HepG2 (cell line): ENCODE results near the gene XPO5. TPM values are rescaled to one million over a fixed set of nuclear protein-coding genes. Genes with fewer than 3 reads are reported as not detected.

Experiments
- ARHGAP35 ChIP-seq: sonication (generic); formaldehyde crosslinking; IDR thresholded peaks from 2 replicates; pipeline ENCODE4 v1.9.0; 2022; ENCODE audit warnings: mild to moderate bottlenecking, inconsistent platforms, moderate library complexity, missing genetic modification reagents, borderline replicate concordance
- FOXA3 ChIP-seq: IDR thresholded peaks from 2 replicates; pipeline ENCODE4 v1.6.1; 2016; ENCODE audit warnings: missing genetic modification reagents, missing compliant biosample characterization
- GATA4 ChIP-seq: sonication (generic); IDR thresholded peaks from 2 replicates; pipeline ENCODE4 v1.6.1; 2016; ENCODE audit warnings: antibody characterized with exemption, low read depth, borderline replicate concordance
- GPN1 ChIP-seq: sonication (generic); formaldehyde crosslinking; IDR thresholded peaks from 2 replicates; pipeline ENCODE4 v1.5.1; 2020; ENCODE audit warnings: missing genetic modification reagents, borderline replicate concordance
- HNRNPLL ChIP-seq: fragments of 200-400 bp; formaldehyde crosslinking; IDR thresholded peaks from 2 replicates; pipeline ENCODE4 v1.6.1; 2017; ENCODE audit warnings: mild to moderate bottlenecking, low read depth, low read length; ENCODE audit not compliant: poor library complexity, severe bottlenecking
- PCBP1 ChIP-seq: fragments of 200-400 bp; formaldehyde crosslinking; IDR thresholded peaks from 2 replicates; pipeline ENCODE4 v1.6.1; 2017; ENCODE audit warnings: mild to moderate bottlenecking, low read depth, low read length, borderline replicate concordance
- RCOR2 ChIP-seq: IDR thresholded peaks from 2 replicates; pipeline ENCODE4 v1.6.1; 2016; ENCODE audit warnings: missing biosample characterization, missing genetic modification reagents
- SATB2 ChIP-seq: sonication (generic); formaldehyde crosslinking; IDR thresholded peaks from 2 replicates; pipeline ENCODE4 v1.5.0; 2020; ENCODE audit warnings: missing genetic modification reagents
- TBL1XR1 ChIP-seq: fragments of 150-350 bp; IDR thresholded peaks from 2 replicates; pipeline ENCODE4 v1.6.1; 2014; ENCODE audit warnings: borderline replicate concordance, low read length; ENCODE audit not compliant: partially characterized antibody
- TFAP4 ChIP-seq: sonication (generic); IDR thresholded peaks from 2 replicates; pipeline ENCODE4 v1.6.1; 2016; ENCODE audit warnings: low read depth, borderline replicate concordance
- YEATS2 ChIP-seq: sonication (generic); formaldehyde crosslinking; IDR thresholded peaks from 2 replicates; pipeline ENCODE4 v1.4.0; 2020; ENCODE audit warnings: missing genetic modification reagents, borderline replicate concordance
- ZBTB1 ChIP-seq: sonication (generic); formaldehyde crosslinking; IDR thresholded peaks from 2 replicates; pipeline ENCODE4 v1.4.0; 2020; ENCODE audit warnings: missing genetic modification reagents, borderline replicate concordance
- ZBTB7B ChIP-seq: sonication (generic); formaldehyde crosslinking; IDR thresholded peaks from 2 replicates; pipeline ENCODE4 v1.4.0; 2020; ENCODE audit warnings: missing genetic modification reagents
- ZFP82 ChIP-seq: sonication (generic); formaldehyde crosslinking; IDR thresholded peaks from 2 replicates; pipeline ENCODE4 v1.5.1; 2020; ENCODE audit warnings: mild to moderate bottlenecking, missing genetic modification reagents, borderline replicate concordance
- ZNF101 ChIP-seq: sonication (generic); formaldehyde crosslinking; IDR thresholded peaks from 2 replicates; pipeline ENCODE4 v1.4.0; 2020; ENCODE audit warnings: mild to moderate bottlenecking, low read depth, missing genetic modification reagents, borderline replicate concordance
- polyA plus RNA-seq, 8 experiments: library from polyadenylated mRNA; depleted of rRNA in 3 of 8; stranded (reverse) in 7 of 8; unstranded in 1 of 8; fragments of >200 nt; fragmentation: Illumina TruSeq in 4 of 8; extraction: Trizol in 4 of 8; gene quantifications; 2 replicates each; pipeline versions ENCODE4 v1.2.1 to v1.2.3, GENCODE V29; 2011 to 2016; ENCODE audit warnings: low read depth in 4 of 8, missing spikeins in 1 of 8, mixed read lengths in 1 of 8; ENCODE audit not compliant: insufficient read depth in 1 of 8
- total RNA-seq, 5 experiments: library from RNA; depleted of rRNA; stranded (reverse); fragments of >200 nt; fragmentation: Illumina TruSeq; extraction: Trizol; gene quantifications; 2 replicates each; pipeline ENCODE4 v1.2.3, GENCODE V29; 2016; ENCODE audit warnings: low read depth in 1 of 5
- TF ChIP-seq, protein P1 (sequence below): sonication (generic); formaldehyde crosslinking; IDR thresholded peaks from 2 replicates; pipeline ENCODE4 v1.4.0; 2020; ENCODE audit warnings: missing genetic modification reagents
- TF ChIP-seq, protein P2 (sequence below): sonication (generic); formaldehyde crosslinking; IDR thresholded peaks from 2 replicates; pipeline ENCODE4 v1.5.1; 2020; ENCODE audit warnings: missing genetic modification reagents, mild to moderate bottlenecking, borderline replicate concordance
- TF ChIP-seq, protein P3 (sequence below): sonication (generic); formaldehyde crosslinking; IDR thresholded peaks from 2 replicates; pipeline ENCODE4 v1.4.0; 2020; ENCODE audit warnings: mild to moderate bottlenecking, missing genetic modification reagents
- TF ChIP-seq, protein P4 (sequence below): sonication (generic); formaldehyde crosslinking; IDR thresholded peaks from 2 replicates; pipeline ENCODE4 v1.4.0; 2020; ENCODE audit warnings: missing genetic modification reagents, borderline replicate concordance

XPO5 gene
- total and polyA plus RNA-seq, 2 of the 13 experiments (the other 11 are each of a cell fraction or from before 2014, with no cell fraction given) = 52.2 to 68.0 TPM

DNA sequence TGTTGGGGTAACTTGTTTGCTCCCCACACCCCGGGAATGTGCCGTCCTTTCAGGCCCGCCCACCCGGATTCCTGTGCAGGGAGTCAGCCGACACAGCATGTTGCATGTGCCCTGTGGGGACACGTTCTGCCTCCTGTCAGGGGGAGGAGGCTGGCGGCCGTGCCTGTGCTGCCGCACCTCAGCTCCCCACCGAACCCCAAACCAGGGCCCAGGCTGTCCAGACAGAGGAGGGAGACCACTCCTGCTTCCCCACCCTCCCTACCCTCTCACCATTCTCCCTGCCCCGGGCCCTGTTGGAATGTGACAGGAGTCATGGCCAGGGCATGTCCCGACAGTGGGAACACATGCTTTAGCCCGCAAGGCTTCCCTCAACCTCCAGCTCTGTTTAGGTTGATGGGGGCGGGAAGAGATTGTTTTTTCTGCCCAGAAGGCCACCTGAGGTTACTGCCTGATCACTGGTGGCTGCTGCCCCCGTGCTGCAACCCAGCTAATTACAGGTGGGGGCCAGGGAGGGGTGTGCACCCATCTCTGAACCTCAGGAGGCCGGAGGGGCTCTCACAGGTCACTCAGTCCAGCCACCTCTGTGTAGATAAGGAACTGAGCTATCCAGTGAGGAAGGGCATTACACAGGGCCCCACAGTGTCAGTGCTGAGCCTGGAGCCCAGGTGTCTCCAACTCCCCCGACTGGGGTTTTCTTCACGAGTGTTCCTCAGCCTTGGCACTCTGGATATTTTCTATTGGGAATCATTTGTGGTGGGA, 79.3 kb downstream of the XPO5 start (continued):
- 0 out of 2 replicates have a peak, but pooled peaks have one; percentile 56 for TF ChIP-seq PCBP1
- TF ChIP-seq ARHGAP35 (CRISPR knock-in tag) = no peak
- no peak for TF ChIP-seq GATA4
- TF ChIP-seq, protein P1, sequence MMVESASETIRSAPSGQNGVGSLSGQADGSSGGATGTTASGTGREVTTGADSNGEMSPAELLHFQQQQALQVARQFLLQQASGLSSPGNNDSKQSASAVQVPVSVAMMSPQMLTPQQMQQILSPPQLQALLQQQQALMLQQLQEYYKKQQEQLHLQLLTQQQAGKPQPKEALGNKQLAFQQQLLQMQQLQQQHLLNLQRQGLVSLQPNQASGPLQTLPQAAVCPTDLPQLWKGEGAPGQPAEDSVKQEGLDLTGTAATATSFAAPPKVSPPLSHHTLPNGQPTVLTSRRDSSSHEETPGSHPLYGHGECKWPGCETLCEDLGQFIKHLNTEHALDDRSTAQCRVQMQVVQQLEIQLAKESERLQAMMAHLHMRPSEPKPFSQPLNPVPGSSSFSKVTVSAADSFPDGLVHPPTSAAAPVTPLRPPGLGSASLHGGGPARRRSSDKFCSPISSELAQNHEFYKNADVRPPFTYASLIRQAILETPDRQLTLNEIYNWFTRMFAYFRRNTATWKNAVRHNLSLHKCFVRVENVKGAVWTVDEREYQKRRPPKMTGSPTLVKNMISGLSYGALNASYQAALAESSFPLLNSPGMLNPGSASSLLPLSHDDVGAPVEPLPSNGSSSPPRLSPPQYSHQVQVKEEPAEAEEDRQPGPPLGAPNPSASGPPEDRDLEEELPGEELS (CRISPR knock-in tag) = no peak; the same call in 1 of the 2 replicates
- TF ChIP-seq, protein P2, sequence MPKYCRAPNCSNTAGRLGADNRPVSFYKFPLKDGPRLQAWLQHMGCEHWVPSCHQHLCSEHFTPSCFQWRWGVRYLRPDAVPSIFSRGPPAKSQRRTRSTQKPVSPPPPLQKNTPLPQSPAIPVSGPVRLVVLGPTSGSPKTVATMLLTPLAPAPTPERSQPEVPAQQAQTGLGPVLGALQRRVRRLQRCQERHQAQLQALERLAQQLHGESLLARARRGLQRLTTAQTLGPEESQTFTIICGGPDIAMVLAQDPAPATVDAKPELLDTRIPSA (CRISPR knock-in tag) = 0 out of 2 replicates have a peak, but pooled peaks have one; percentile 30
- no peak for TF ChIP-seq ZNF101 (CRISPR knock-in tag)
- TF ChIP-seq, protein P3, sequence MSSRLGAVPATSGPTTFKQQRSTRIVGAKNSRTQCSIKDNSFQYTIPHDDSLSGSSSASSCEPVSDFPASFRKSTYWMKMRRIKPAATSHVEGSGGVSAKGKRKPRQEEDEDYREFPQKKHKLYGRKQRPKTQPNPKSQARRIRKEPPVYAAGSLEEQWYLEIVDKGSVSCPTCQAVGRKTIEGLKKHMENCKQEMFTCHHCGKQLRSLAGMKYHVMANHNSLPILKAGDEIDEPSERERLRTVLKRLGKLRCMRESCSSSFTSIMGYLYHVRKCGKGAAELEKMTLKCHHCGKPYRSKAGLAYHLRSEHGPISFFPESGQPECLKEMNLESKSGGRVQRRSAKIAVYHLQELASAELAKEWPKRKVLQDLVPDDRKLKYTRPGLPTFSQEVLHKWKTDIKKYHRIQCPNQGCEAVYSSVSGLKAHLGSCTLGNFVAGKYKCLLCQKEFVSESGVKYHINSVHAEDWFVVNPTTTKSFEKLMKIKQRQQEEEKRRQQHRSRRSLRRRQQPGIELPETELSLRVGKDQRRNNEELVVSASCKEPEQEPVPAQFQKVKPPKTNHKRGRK (CRISPR knock-in tag) = no peak
- peak; percentile 76; the same call in 1 of the 2 replicates for TF ChIP-seq ZBTB7B
- TF ChIP-seq GPN1 (CRISPR knock-in tag) = no peak
- TF ChIP-seq, protein P4, sequence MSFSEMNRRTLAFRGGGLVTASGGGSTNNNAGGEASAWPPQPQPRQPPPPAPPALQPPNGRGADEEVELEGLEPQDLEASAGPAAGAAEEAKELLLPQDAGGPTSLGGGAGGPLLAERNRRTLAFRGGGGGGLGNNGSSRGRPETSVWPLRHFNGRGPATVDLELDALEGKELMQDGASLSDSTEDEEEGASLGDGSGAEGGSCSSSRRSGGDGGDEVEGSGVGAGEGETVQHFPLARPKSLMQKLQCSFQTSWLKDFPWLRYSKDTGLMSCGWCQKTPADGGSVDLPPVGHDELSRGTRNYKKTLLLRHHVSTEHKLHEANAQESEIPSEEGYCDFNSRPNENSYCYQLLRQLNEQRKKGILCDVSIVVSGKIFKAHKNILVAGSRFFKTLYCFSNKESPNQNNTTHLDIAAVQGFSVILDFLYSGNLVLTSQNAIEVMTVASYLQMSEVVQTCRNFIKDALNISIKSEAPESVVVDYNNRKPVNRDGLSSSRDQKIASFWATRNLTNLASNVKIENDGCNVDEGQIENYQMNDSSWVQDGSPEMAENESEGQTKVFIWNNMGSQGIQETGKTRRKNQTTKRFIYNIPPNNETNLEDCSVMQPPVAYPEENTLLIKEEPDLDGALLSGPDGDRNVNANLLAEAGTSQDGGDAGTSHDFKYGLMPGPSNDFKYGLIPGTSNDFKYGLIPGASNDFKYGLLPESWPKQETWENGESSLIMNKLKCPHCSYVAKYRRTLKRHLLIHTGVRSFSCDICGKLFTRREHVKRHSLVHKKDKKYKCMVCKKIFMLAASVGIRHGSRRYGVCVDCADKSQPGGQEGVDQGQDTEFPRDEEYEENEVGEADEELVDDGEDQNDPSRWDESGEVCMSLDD (CRISPR knock-in tag) = peak; percentile 89; the same call in 1 of the 2 replicates
- no peak for TF ChIP-seq TBL1XR1
- no peak for TF ChIP-seq SATB2 (CRISPR knock-in tag)
- no peak for TF ChIP-seq ZBTB1 (CRISPR knock-in tag)
- peak; percentile 38 for TF ChIP-seq FOXA3
- TF ChIP-seq TFAP4 = peak; percentile 59; the same call in 1 of the 2 replicates
- no peak for TF ChIP-seq ZFP82 (CRISPR knock-in tag)
- TF ChIP-seq HNRNPLL = peak; percentile 30
- peak; percentile 46; the same call in 1 of the 2 replicates for TF ChIP-seq YEATS2 (CRISPR knock-in tag)
- no peak for TF ChIP-seq RCOR2 (CRISPR knock-in tag)
